Astrocyte of the cerebellum (primary cell): ENCODE results near the gene PCNX3.
A peak's percentile ranks its signal among the peaks of the same experiment; 100 is the strongest.

Experiments
- DNase-seq: peaks from one replicate; pipeline ENCODE4 v3.0.0-alpha.2; 2011; ENCODE audit warnings: low read depth
- H3K4me3 ChIP-seq: 2 replicates; pipeline ENCODE4 v1.5.1; 2011; ENCODE audit warnings: mild to moderate bottlenecking, low read depth, low read length, moderate library complexity
- CTCF ChIP-seq: IDR thresholded peaks from 2 replicates; pipeline ENCODE4 v1.5.1; 2012; ENCODE audit warnings: low read length, low read depth, moderate library complexity, mild to moderate bottlenecking; ENCODE audit errors: missing control alignments
- in situ Hi-C: cut with HindIII; loops from 2 replicates; pipeline ENCODE4 v1.10.0; 2017; ENCODE audit warnings: low sequenced_read_pairs

The PCNX3 gene

GRCh38 chr11:65573391-65574079 is 42.0 kb upstream of the PCNX3 start:
- in situ Hi-C loops: no loop called here
- DNase-seq: no peak
- TF ChIP-seq CTCF: no peak
- peak overlapping the region; percentile 91 for H3K4me3 ChIP-seq

- peak; percentile 79 for DNase-seq
- H3K4me3 ChIP-seq: peak overlapping the region; percentile 91
- in situ Hi-C loops: no loop called here
- TF ChIP-seq CTCF: peak; percentile 59
Observed at GRCh38 chr11:65574109-65574810, 41.3 kb upstream of the PCNX3 start.

- no peak for DNase-seq
- TF ChIP-seq CTCF: no peak
- in situ Hi-C loops: no loop called here
- H3K4me3 ChIP-seq: peak overlapping the region; percentile 91
Observed at GRCh38 chr11:65574811-65575567, 40.6 kb upstream of the PCNX3 start.

GRCh38 chr11:65575568-65576231 is 39.9 kb upstream of the PCNX3 start, which contains the start of gene EHBP1L1:
TSS of gene EHBP1L1 (plus strand) at chr11:65576053. CDS start at chr11:65576303, 250 bp downstream.
- no peak for TF ChIP-seq CTCF
- in situ Hi-C loops: no loop called here

GRCh38 chr11:65576232-65576866 is 39.2 kb upstream of the PCNX3 start:
- in situ Hi-C loops: no loop called here
- DNase-seq: no peak
- peak overlapping the region; percentile 48 for H3K4me3 ChIP-seq
- no peak for TF ChIP-seq CTCF

More at GRCh38 chr11:65575568-65576231, 39.9 kb upstream of the PCNX3 start, which contains the start of gene EHBP1L1:
- no peak for DNase-seq
- peak within 1 kb of the TSS; percentile 91 for H3K4me3 ChIP-seq
